NCI-H748 (cell line): ENCODE results near the gene CYP46A1.
A peak's percentile ranks its signal among the peaks of the same experiment; 100 is the strongest.

Source experiments
- DNase-seq: peaks from one replicate; lab custom pipeline; 2025; ENCODE audit not compliant: unreplicated experiment; lab: John Stamatoyannopoulos, UW

Gene CYP46A1

GRCh38 chr14:99741227-99741976, 57.3 kb downstream of the CYP46A1 start:
- no peak for DNase-seq

DNA sequence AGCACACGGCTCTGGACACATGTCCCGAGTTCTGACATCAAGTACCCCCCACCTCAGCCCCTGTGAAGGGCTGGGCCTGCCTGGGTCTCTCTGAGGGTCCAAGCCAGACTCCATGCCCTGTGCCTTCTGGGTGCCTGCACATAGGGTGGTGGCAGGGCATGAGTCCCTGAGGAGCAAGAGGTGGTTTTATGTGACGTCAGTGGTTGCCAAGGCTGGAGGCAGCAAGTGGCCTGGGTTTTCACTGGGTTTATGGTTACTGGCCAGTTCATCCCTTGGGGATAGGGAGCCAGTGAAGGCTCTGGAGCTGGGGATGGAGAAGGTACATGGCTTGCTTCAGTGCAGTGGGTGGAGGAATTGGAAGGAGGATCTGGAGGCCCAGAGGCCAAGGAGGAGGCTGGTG, 58.0 kb downstream of the CYP46A1 start:
- no peak for DNase-seq

GRCh38 chr14:99742509-99743487, 58.7 kb downstream of the CYP46A1 start:
- DNase-seq: no peak

DNA sequence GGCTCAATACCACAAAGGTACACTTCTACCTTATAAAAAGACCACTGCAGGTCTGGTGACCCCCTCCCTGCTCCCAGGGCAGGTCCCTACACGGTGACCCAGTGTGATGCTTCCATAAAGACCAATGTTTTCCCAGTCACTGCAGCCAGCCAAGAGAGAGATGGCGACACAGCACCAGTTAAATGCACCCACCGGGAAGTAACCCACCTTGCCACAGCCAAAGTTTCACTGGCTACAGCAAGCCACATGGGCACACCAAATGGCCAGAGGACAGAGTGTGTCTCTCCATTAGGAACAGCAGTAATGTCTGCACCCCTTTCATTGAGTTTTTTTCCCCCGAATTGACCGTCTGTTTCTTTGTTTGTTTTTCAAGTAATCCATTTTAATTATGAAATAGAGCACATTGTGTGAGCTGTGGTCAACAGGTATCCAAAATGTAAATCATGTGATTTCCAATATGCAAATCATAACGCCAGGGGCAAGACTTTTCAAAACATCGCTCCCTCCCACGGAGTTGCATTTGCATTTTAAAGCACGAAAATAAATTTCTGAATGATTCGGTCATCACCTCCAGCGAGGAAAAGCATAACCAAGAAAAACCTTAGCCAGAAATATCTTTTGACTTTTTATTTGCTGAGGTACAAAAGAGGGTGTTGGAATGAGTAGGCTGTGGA, 60.2 kb downstream of the CYP46A1 start:
- peak; percentile 36 for DNase-seq

GRCh38 chr14:99744873-99745224, 60.8 kb downstream of the CYP46A1 start:
- no peak for DNase-seq

DNA sequence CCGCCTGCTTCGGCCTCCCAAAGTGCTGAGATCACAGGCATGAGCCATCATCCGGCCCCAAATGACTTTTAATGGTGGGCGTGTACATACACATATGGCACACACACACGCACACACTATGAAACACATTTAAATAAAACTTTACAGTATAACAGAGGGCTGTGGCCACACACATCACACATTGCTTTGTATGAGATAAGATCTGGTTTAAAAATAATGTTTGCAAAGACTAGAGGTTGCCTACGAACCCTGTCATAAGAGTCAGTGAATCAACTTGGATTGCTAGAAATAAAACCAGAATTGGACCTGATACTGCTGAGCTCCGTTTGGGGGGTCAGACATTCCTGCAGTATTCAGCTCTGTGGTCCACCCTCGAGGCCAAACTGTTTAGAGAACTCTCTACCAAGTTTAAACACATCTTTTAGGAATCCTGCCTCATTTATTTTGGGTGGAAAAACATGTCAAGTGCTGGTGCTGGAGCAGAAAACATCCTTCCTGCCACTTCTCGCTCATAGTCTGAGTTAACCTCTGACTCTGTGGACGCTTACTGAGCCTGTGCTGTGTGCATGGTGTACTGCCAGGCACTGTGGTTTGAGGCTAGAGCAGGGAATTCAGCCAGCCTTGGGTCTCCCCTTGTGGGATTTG, 61.3 kb downstream of the CYP46A1 start:
- DNase-seq: no peak

DNA sequence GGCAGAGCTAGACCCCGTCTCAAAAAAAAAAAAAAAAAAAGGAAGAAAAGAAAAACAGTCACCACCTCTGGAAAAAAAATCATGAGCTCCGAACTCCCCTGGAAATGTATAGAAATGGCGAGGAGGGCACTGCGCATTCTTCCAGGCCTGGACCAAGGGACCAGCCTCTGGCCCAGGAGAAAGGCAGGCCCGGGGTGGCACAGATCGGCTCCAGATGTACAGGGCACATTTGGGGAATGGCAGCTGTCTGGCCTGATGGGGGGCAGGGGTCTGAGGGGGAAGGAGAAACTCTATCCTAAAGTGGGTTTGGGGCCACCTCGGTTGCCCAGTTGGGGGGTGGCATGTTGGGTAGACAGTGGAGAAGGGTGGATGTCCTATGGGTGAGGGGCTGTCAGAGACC, 63.1 kb downstream of the CYP46A1 start:
- no peak for DNase-seq

DNA sequence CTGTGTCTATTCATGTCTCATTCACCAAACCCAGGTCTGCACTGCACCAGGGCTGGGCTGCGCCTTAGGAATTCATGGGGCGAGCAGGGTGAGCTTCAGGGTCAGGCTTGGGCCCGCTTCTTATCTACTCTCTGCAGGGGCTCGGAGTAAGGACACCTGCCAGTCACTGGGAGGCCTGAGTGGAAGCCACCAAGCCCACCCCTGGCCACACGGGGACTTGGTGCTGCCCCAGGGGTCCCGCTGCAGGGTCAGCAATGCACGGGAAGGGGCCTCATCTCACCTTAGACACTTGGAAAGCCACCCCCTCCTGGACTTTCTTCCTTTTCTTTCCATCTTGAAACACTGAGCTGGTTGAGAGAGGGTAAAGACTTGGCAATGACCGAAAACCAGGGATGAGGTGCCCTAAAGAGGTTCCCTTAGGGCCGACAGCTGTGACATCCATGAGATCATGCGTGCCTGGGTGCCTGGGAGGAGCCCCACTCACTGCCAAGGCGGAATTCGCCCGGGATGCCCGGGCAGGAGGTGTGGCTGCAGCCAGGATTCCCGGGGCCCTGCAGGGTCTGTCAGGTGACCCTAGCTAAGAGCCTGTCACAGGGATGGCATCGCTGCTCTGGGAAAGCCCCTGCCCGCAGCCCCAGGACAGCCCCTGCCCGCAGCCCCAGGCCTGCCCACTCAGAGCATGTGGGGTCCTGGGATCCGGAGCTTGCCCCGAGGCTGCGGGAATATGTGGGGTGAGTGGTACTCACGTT, 63.7 kb downstream of the CYP46A1 start:
- DNase-seq: no peak

DNA sequence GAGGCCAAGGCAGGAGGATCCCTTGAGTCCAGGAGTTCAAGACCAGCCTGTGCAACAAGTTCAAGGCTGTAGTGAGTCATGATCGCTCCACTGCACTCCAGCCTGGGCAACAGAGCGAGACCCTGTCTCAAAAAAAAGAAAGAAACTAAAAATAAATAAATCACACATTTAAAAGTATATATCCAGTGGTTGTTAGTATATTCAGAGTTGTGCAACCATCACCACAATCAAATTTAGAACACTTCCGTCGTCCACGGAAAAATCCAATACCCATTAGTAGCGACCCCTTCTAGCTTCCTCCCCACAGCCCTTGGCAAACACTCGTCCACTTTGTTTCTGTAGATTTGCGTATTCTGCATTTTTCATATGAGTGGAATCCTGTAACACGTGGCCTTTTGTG, 64.4 kb downstream of the CYP46A1 start:
- DNase-seq: no peak

DNA sequence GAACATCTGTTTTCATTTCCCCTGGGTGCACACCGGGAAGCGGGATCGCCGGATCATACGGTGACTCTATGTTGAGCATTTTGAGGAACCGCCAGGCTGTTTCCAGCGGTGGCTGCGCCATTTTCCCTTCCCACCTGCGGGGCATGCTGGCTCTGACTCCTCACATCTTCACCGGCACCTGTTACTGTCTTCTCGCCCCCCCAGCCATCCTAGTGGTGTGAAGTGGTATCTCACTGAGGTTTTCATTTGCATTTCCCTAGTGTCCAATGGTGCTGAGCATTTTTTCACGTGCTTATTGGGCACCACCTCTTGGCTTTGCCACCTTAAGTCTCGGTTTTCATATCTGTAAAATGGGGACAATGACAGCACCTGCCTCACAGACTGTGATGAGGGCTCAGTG, 65.0 kb downstream of the CYP46A1 start:
- no peak for DNase-seq

GRCh38 chr14:99749763-99750715, 65.9 kb downstream of the CYP46A1 start:
- DNase-seq: no peak

GRCh38 chr14:99750746-99751450, 66.8 kb downstream of the CYP46A1 start:
- no peak for DNase-seq

DNA sequence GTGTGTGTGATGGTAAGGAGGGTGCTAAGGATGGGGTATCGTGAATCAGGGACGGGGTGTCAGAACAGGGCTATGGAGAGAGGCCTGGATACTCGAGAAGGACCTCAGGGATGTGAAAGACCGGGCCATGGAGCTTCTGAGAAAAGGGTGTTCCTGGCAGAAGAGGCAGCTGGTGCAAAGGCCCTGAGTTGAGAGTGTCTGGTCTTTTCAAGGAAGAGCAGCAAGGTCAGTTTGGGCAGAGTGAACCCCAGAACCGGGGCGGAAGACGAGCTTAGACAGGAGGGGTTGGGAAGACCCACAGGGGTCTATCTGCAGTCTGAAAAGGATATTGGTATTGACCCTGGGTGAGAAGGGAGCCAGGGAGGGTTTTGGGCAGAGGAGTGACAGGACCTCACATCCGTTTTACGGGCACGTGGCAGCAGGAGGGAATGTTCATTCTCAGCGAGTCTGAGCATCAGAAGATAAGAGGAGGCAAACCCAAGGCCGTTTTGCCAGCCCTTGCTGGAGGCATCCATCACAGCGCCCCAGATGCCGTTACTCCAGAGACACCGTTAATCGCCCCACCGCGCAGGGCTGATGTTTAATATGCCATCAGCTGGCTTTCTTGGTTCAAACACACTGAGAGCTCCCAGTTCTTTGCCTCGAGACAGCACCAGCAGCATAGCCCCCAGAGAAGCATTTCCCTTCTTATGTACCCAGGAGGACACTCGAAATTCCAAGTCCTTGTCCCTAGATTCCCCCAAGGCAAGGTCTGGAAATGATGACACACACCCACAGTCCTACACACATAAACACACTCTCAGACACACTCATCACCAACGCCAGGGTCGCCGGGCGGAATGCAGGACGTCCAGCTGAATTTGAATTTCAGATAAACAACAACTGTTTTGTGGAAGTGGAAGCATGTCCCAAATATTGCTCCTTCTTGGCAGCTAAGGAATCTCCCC, 67.7 kb downstream of the CYP46A1 start:
- DNase-seq: no peak

DNA sequence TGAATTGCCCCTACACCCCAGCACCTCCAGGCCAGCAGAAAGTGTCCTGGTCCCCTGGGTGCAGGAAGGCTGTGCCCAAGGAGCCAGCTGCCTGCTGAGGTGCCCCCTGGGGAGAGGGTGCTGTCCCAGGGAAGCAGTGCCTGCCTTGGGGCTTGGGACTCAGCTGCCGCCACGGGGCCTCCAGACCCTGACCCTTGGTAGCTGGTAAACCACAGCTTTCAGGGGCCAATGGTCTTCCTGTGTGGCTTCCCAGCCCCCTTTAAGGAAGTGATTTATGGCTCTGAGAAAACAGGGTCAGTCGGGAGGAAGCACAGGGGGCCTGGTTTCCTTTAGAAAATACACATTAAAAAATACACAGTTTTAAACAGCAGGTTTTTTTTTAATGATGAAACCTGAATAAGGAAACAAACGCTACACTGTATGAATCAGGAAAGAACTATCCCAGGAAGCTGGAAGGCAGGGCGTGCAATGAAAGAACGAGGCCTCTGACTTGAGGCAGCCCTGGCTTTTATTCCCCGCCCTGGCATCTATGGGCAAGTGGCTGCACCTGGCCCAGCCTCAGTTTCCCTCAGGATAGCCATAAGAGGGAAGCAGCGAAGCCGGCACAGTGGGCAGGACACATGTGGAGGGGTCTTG, 68.5 kb downstream of the CYP46A1 start:
- DNase-seq: no peak

DNA sequence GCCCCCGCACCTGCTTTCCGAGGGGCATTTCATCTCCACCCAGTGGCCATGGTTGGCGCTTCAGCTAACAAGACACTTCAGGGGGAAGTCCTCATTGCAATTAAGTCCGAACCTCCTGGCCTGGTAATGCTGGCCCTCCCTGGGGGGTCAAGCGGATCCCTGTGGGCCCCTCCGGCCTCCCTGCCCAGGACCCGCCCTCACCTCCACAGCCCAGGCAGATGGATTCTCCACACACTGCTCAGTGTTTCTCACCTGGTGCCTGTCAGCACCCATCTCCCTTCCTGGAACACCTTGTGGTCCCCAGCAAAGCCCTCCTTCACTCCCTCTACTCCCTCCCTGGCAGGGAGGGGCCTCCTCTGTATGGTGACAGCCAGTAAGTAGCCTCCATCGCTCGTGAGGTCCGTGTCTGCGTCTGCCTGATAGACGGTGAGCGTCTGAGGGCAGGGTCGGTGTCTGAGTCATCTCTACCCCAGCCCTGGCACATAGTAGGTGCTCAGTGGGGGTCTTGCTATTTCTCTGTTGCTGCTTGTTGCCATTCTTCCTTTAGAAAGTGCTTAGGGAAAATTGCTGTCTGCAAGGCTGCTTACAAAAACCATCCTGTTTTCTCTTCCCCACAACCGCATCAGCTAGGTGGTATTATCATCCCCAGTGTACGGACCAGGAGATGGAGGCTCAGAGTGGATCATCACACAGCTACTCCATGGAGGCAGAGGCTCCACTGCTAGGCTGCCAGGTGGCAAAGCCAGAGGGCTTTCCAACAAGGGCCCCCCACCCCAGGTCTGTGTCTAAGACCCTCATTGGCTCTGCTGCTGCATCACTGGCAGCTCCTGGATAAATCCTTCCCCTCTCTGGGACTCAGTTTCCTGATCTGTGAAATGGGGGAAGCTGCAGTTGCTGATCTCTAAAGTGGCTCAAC, 69.4 kb downstream of the CYP46A1 start:
- no peak for DNase-seq
